Adrenal gland (tissue), 5 donors: ENCODE results near the gene GAS2L1.

ENCODE experiments used
- CTCF ChIP-seq, 6 experiments: fragments of 450-650 bp in 4 of 6; fragments of 200-600 bp in 2 of 6; sonication (generic) in 1 of 6; IDR thresholded peaks; 1 replicate in 5 of 6; 2 replicates in 1 of 6; pipeline versions ENCODE4 v1.5.1 to v1.8.0; 2016 to 2021; ENCODE audit warnings: antibody characterized with exemption in 6 of 6, mild to moderate bottlenecking in 2 of 6, moderate library complexity in 1 of 6
- POLR2A ChIP-seq, 2 donors: fragments of 450-650 bp; IDR thresholded peaks; one replicate each; pipeline ENCODE4 v1.6.1; 2017; ENCODE audit warnings: antibody characterized with exemption in 2 of 2, mild to moderate bottlenecking in 2 of 2, moderate library complexity in 1 of 2
- donor health status: DM: no; HTN: no; CAD: no.

GRCh38 chr22:29334696-29335344, 28.4 kb downstream of the GAS2L1 start:
- TF ChIP-seq POLR2A (IDR thresholded peaks at IDR 0.05) (no peak), CTCF (IDR thresholded peaks at IDR 0.05) (no peak)
